ENCODE data around the gene DPEP3.

GRCh38 chr16:67932462-67932840 is 47.8 kb downstream of the DPEP3 start:
- TF ChIP-seq, protein P1, sequence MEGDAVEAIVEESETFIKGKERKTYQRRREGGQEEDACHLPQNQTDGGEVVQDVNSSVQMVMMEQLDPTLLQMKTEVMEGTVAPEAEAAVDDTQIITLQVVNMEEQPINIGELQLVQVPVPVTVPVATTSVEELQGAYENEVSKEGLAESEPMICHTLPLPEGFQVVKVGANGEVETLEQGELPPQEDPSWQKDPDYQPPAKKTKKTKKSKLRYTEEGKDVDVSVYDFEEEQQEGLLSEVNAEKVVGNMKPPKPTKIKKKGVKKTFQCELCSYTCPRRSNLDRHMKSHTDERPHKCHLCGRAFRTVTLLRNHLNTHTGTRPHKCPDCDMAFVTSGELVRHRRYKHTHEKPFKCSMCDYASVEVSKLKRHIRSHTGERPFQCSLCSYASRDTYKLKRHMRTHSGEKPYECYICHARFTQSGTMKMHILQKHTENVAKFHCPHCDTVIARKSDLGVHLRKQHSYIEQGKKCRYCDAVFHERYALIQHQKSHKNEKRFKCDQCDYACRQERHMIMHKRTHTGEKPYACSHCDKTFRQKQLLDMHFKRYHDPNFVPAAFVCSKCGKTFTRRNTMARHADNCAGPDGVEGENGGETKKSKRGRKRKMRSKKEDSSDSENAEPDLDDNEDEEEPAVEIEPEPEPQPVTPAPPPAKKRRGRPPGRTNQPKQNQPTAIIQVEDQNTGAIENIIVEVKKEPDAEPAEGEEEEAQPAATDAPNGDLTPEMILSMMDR (IDR thresholded peaks at IDR 0.05 in 2 of 3, conservative IDR thresholded peaks at IDR 0.05 in 1 of 3; ENCODE audit: control insufficient read depth in 2 of 3, extremely low read depth in 1 of 3, insufficient read depth in 1 of 3, low read depth in 3 of 3, low read length in 3 of 3), result no peak
- TF ChIP-seq POLR2A (IDR thresholded peaks at IDR 0.05; ENCODE audit: low read depth, low read length) (no peak), CHD4 (IDR thresholded peaks at IDR 0.05) (no peak), NRF1 (conservative IDR thresholded peaks at IDR 0.05; ENCODE audit: low read depth, low read length) (no peak), EGR1 (IDR thresholded peaks at IDR 0.05; ENCODE audit: borderline replicate concordance in 1 of 2, low read depth in 2 of 2, low read length in 2 of 2) (no peak), NR2C2 (IDR thresholded peaks at IDR 0.05; ENCODE audit: borderline replicate concordance, control insufficient read depth, insufficient read length, low read depth) (no peak), RB1 (IDR thresholded peaks at IDR 0.05; ENCODE audit: borderline replicate concordance) (no peak), PAX5 (IDR thresholded peaks at IDR 0.05; ENCODE audit: borderline replicate concordance, low read depth, low read length) (no peak), IRF4 (IDR thresholded peaks at IDR 0.05; ENCODE audit: low read depth, low read length) (no peak), SMC3 (IDR thresholded peaks at IDR 0.05; ENCODE audit: borderline replicate concordance, low read length) (no peak)
- TF ChIP-seq, protein P2, sequence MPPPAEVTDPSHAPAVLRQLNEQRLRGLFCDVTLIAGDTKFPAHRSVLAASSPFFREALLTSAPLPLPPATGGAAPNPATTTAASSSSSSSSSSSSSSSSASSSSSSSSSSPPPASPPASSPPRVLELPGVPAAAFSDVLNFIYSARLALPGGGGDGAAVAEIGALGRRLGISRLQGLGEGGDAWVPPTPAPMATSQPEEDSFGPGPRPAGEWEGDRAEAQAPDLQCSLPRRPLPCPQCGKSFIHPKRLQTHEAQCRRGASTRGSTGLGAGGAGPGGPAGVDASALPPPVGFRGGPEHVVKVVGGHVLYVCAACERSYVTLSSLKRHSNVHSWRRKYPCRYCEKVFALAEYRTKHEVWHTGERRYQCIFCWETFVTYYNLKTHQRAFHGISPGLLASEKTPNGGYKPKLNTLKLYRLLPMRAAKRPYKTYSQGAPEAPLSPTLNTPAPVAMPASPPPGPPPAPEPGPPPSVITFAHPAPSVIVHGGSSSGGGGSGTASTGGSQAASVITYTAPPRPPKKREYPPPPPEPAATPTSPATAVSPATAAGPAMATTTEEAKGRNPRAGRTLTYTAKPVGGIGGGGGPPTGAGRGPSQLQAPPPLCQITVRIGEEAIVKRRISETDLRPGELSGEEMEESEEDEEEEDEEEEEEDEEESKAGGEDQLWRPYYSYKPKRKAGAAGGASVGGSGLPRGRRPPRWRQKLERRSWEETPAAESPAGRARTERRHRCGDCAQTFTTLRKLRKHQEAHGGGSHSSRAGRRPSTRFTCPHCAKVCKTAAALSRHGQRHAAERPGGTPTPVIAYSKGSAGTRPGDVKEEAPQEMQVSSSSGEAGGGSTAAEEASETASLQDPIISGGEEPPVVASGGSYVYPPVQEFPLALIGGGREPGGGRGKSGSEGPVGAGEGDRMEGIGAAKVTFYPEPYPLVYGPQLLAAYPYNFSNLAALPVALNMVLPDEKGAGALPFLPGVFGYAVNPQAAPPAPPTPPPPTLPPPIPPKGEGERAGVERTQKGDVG (CRISPR knock-in tag; IDR thresholded peaks at IDR 0.05), result no peak
- TF ChIP-seq, protein P3, sequence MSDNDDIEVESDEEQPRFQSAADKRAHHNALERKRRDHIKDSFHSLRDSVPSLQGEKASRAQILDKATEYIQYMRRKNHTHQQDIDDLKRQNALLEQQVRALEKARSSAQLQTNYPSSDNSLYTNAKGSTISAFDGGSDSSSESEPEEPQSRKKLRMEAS (IDR thresholded peaks at IDR 0.05; ENCODE audit: low read depth, low read length), result no peak

Measured in GM12878 (cell line).